PC-9 (cell line): ENCODE data around the gene MTUS2.

ENCODE experiments used
- EZH2 ChIP-seq: fragments of 200-600 bp; sonication (generic); IDR thresholded peaks from 2 replicates; pipeline ENCODE4 v1.8.0; 2017; ENCODE audit warnings: antibody characterized with exemption, low read depth
- TF ChIP-seq, protein P1 (sequence below): fragments of 200-600 bp; sonication (generic); conservative IDR thresholded peaks from 2 replicates; pipeline ENCODE4 v1.6.1; 2017; ENCODE audit warnings: mixed run types, antibody characterized with exemption, mild to moderate bottlenecking, moderate library complexity

DNA sequence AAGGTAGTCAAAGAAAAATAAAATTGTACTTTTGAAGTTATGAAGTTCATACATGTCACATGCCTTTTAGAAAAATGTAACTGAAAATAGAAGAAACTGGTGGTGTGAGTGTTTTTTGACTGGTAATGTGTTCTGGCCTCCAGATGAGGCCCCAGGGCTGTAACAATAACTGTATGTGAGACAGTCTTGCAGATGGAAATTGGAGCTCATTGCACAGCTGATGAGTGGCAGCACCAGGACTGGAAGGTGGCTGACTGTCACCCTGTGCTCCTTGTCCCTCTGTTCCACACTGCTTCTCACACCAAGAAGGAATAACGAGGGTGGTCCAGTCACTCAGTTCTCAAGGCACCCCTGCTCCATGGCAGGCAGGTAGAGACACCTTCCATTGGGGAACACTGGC, 559.7 kb downstream of the MTUS2 start:
- TF ChIP-seq, protein P1, sequence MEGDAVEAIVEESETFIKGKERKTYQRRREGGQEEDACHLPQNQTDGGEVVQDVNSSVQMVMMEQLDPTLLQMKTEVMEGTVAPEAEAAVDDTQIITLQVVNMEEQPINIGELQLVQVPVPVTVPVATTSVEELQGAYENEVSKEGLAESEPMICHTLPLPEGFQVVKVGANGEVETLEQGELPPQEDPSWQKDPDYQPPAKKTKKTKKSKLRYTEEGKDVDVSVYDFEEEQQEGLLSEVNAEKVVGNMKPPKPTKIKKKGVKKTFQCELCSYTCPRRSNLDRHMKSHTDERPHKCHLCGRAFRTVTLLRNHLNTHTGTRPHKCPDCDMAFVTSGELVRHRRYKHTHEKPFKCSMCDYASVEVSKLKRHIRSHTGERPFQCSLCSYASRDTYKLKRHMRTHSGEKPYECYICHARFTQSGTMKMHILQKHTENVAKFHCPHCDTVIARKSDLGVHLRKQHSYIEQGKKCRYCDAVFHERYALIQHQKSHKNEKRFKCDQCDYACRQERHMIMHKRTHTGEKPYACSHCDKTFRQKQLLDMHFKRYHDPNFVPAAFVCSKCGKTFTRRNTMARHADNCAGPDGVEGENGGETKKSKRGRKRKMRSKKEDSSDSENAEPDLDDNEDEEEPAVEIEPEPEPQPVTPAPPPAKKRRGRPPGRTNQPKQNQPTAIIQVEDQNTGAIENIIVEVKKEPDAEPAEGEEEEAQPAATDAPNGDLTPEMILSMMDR: no peak
- no peak for TF ChIP-seq EZH2
